ENCODE data around the gene ITPKB.

ITPKB gene

GRCh38 chr1:226702957-226703831 lies 35.9 kb downstream of the ITPKB start:
- peak; percentile 67 to 88 (median 77) for DNase-seq

- DNase-seq = no peak
Measured at GRCh38 chr1:226702318-226702956, 36.6 kb downstream of the ITPKB start.

- DNase-seq = peak in 1 of 5 experiments; percentile 62
Measured at GRCh38 chr1:226700861-226701260, 38.2 kb downstream of the ITPKB start.

GRCh38 chr1:226699166-226699565 lies 39.9 kb downstream of the ITPKB start:
- DNase-seq = no peak

- no peak for DNase-seq
Measured at GRCh38 chr1:226698659-226699058, 40.4 kb downstream of the ITPKB start.

- DNase-seq = no peak
Measured at GRCh38 chr1:226697929-226698544, 41.0 kb downstream of the ITPKB start.

GRCh38 chr1:226697151-226697928 lies 41.7 kb downstream of the ITPKB start:
- DNase-seq = no peak

- no peak for DNase-seq
Measured at GRCh38 chr1:226696547-226696946, 42.5 kb downstream of the ITPKB start.

GRCh38 chr1:226695335-226695900 lies 43.7 kb downstream of the ITPKB start:
- DNase-seq = no peak

GRCh38 chr1:226692823-226693222 lies 46.3 kb downstream of the ITPKB start:
- no peak for DNase-seq

GRCh38 chr1:226692051-226692792 lies 46.9 kb downstream of the ITPKB start:
- DNase-seq = no peak

GRCh38 chr1:226691247-226691646 lies 47.8 kb downstream of the ITPKB start:
- DNase-seq = peak in 3 of 5 experiments; percentile 60 to 73 (median 64)

- DNase-seq = peak in 3 of 5 experiments; percentile 62 to 89 (median 67)
Measured at GRCh38 chr1:226690460-226690982, 48.6 kb downstream of the ITPKB start.

GRCh38 chr1:226688808-226689207 lies 50.3 kb downstream of the ITPKB start:
- no peak for DNase-seq

- DNase-seq = no peak
Measured at GRCh38 chr1:226688056-226688748, 50.9 kb downstream of the ITPKB start.

GRCh38 chr1:226687426-226687825 lies 51.7 kb downstream of the ITPKB start:
- peak in 2 of 5 experiments; percentile 34 to 77 for DNase-seq

GRCh38 chr1:226686440-226687425 lies 52.3 kb downstream of the ITPKB start:
- DNase-seq = peak in 1 of 5 experiments; percentile 39

GRCh38 chr1:226685196-226685820 lies 53.8 kb downstream of the ITPKB start:
- no peak for DNase-seq

- DNase-seq = no peak
Measured at GRCh38 chr1:226684026-226684425, 55.1 kb downstream of the ITPKB start.
